CD4-positive, alpha-beta T cell treated with Interleukin-4 for 1 hour (primary cell): ENCODE results near the gene SORCS2.

Experiments used
- DNase-seq, 2 donors: peaks; one replicate each; pipeline ENCODE4 v3.0.0-alpha.2; 2020 to 2022

Gene SORCS2

GRCh38 chr4:7725951-7726350 lies 533.6 kb downstream of the SORCS2 start:
- DNase-seq: no peak

GRCh38 chr4:7726665-7727413 lies 534.5 kb downstream of the SORCS2 start:
- no peak for DNase-seq

GRCh38 chr4:7727749-7728148 lies 535.4 kb downstream of the SORCS2 start:
- DNase-seq: no peak

- DNase-seq: no peak
Observed at GRCh38 chr4:7731437-7731836, 539.1 kb downstream of the SORCS2 start.

GRCh38 chr4:7732263-7732662 lies 539.9 kb downstream of the SORCS2 start:
- DNase-seq: no peak

- no peak for DNase-seq
Observed at GRCh38 chr4:7733201-7733600, 540.9 kb downstream of the SORCS2 start.

GRCh38 chr4:7733801-7734650 lies 541.7 kb downstream of the SORCS2 start:
- no peak for DNase-seq

GRCh38 chr4:7734651-7735260 lies 542.4 kb downstream of the SORCS2 start:
- DNase-seq: no peak

GRCh38 chr4:7735395-7735794 lies 543.1 kb downstream of the SORCS2 start:
- DNase-seq: no peak

GRCh38 chr4:7735961-7736360 lies 543.6 kb downstream of the SORCS2 start:
- no peak for DNase-seq

- no peak for DNase-seq
Observed at GRCh38 chr4:7736436-7737267, 544.3 kb downstream of the SORCS2 start.

GRCh38 chr4:7737268-7737645 lies 544.9 kb downstream of the SORCS2 start:
- no peak for DNase-seq

GRCh38 chr4:7737752-7738457 lies 545.6 kb downstream of the SORCS2 start:
- no peak for DNase-seq

GRCh38 chr4:7738458-7739076 lies 546.2 kb downstream of the SORCS2 start:
- DNase-seq: peak in 1 of 2 donors; percentile 7

GRCh38 chr4:7739077-7739917 lies 547.0 kb downstream of the SORCS2 start:
- DNase-seq: no peak

- no peak for DNase-seq
Observed at GRCh38 chr4:7739918-7740865, 547.9 kb downstream of the SORCS2 start.

GRCh38 chr4:7740866-7741525 lies 548.7 kb downstream of the SORCS2 start:
- no peak for DNase-seq

- no peak for DNase-seq
Observed at GRCh38 chr4:7741946-7742806, 549.8 kb downstream of the SORCS2 start.
